RWPE1 (cell line): ENCODE measurements around the gene CSNK2A1.

ENCODE experiments used
- CTCF ChIA-PET: fragments of 350-600 bp; sonication (Branson Sonifier 250); formaldehyde crosslinking; extraction: SDS; loops from one replicate; lab custom pipeline; 2021; lab: Yijun Ruan, JAX
- POLR2A ChIA-PET: fragments of 400-600 bp; formaldehyde crosslinking; extraction: SDS; loops from one replicate; lab custom pipeline; 2020; ENCODE audit warnings: antibody characterized with exemption; ENCODE audit not compliant: low non-redundant PET; lab: Yijun Ruan, JAX
- DNase-seq: peaks from one replicate; pipeline ENCODE4 v3.0.0; 2012; ENCODE audit warnings: low spot score
- H3K27ac ChIP-seq: fragments of 450-650 bp; 2 replicates; pipeline ENCODE4 v1.5.1; 2017
- CTCF ChIP-seq: fragments of 450-650 bp; conservative IDR thresholded peaks from 2 replicates; pipeline ENCODE4 v1.5.1; 2017; ENCODE audit warnings: low read depth, mild to moderate bottlenecking

Gene CSNK2A1

GRCh38 chr20:436476-436875, 107.1 kb downstream of the CSNK2A1 start:
- no peak for TF ChIP-seq CTCF
- H3K27ac ChIP-seq, result no peak overlapping the region
- ChIA-PET POLR2A (no interaction called here), CTCF (interaction anchor here (0.7 kb wide), 1 partner anchor 670 kb away, joined by 5 read pairs; no protein-coding TSS in a partner anchor)
- DNase-seq, result no peak

- no peak for DNase-seq
- POLR2A ChIA-PET, result no interaction called here
Measured at GRCh38 chr20:435558-435957, 108.0 kb downstream of the CSNK2A1 start.

GRCh38 chr20:434661-435419, 108.8 kb downstream of the CSNK2A1 start:
- H3K27ac ChIP-seq, result peak overlapping the region; percentile 66
- no peak for DNase-seq
- POLR2A ChIA-PET, result no interaction called here
- no peak for TF ChIP-seq CTCF
- CTCF ChIA-PET, result interaction anchor here (0.8 kb wide), 1 partner anchor 20 kb away, joined by 4 read pairs; no protein-coding TSS in a partner anchor

More at GRCh38 chr20:435558-435957, 108.0 kb downstream of the CSNK2A1 start:
- no peak for TF ChIP-seq CTCF
- CTCF ChIA-PET, result no interaction called here
- peak overlapping the region; percentile 66 for H3K27ac ChIP-seq

- TF ChIP-seq CTCF, result no peak
- no peak for DNase-seq
- CTCF ChIA-PET, result interaction anchor here (0.8 kb wide), 1 partner anchor 21 kb away, joined by 4 read pairs; no protein-coding TSS in a partner anchor
- H3K27ac ChIP-seq, result peak overlapping the region; percentile 66
- POLR2A ChIA-PET, result no interaction called here
Measured at GRCh38 chr20:434221-434620, 109.4 kb downstream of the CSNK2A1 start.

GRCh38 chr20:433300-433975, 110.2 kb downstream of the CSNK2A1 start:
- no peak for TF ChIP-seq CTCF
- no peak for DNase-seq
- POLR2A ChIA-PET, result interaction anchor here (0.6 kb wide), 1 partner anchor 68 kb away, joined by 8 read pairs; no protein-coding TSS in a partner anchor
- CTCF ChIA-PET, result interaction anchor here (0.6 to 2.6 kb wide), 2 partner anchors 79 to 81 kb away, joined by 4 to 9 read pairs; no protein-coding TSS in a partner anchor
- peak overlapping the region; percentile 66 for H3K27ac ChIP-seq

GRCh38 chr20:432677-433299, 110.8 kb downstream of the CSNK2A1 start:
- no peak for TF ChIP-seq CTCF
- H3K27ac ChIP-seq, result peak overlapping the region; percentile 66
- no peak for DNase-seq
- ChIA-PET POLR2A (interaction anchor here (0.6 kb wide), 2 partner anchors 28 to 67 kb away, joined by 3 to 8 read pairs; no protein-coding TSS in a partner anchor), CTCF (interaction anchor here (0.6 to 2.6 kb wide), 2 partner anchors 78 to 80 kb away, joined by 4 to 9 read pairs; no protein-coding TSS in a partner anchor)
